Left colon (tissue), 2 donors: ENCODE results near the gene PXMP4. TPM values are rescaled to one million over a fixed set of nuclear protein-coding genes. Genes with fewer than 3 reads are reported as not detected.
A peak's percentile ranks its signal among the peaks of the same experiment; 100 is the strongest.

Experiments used
- ATAC-seq: fragments of 200-7000 bp; cut with Tn5 transposase; one replicate; pipeline ENCODE4 v1.9.1; 2020; ENCODE audit warnings: mild to moderate bottlenecking, moderate library complexity
- DNase-seq, 2 donors: peaks; one replicate each; pipeline ENCODE4 v3.0.0-alpha.2; 2020
- intact Hi-C, 2 donors: fragments of 100-400 bp; cut with DNase I in 1 of 2; cut with micrococcal nuclease in 1 of 2; formaldehyde crosslinking; loops; one replicate each; pipeline versions ENCODE4 v1.11.2 to v1.14.0; 2022; cut with DNase I, micrococcal nuclease
- total RNA-seq, 2 donors: library from RNA; stranded (reverse); fragmentation: NEBNext Ultra II Directional; extraction: Animal tissue kit (Norgen Biotek cat#: 25700); gene quantifications; one replicate each; pipeline ENCODE4 v1.2.1, GENCODE V29; 2021
- donor health status: DM: no; HTN: no; CAD: no.
- donor health status: DM: yes; HTN: yes; CAD: no.

The PXMP4 gene
- total RNA-seq, 2 donors from 2014 or later: 13.4 to 22.2 TPM

DNA sequence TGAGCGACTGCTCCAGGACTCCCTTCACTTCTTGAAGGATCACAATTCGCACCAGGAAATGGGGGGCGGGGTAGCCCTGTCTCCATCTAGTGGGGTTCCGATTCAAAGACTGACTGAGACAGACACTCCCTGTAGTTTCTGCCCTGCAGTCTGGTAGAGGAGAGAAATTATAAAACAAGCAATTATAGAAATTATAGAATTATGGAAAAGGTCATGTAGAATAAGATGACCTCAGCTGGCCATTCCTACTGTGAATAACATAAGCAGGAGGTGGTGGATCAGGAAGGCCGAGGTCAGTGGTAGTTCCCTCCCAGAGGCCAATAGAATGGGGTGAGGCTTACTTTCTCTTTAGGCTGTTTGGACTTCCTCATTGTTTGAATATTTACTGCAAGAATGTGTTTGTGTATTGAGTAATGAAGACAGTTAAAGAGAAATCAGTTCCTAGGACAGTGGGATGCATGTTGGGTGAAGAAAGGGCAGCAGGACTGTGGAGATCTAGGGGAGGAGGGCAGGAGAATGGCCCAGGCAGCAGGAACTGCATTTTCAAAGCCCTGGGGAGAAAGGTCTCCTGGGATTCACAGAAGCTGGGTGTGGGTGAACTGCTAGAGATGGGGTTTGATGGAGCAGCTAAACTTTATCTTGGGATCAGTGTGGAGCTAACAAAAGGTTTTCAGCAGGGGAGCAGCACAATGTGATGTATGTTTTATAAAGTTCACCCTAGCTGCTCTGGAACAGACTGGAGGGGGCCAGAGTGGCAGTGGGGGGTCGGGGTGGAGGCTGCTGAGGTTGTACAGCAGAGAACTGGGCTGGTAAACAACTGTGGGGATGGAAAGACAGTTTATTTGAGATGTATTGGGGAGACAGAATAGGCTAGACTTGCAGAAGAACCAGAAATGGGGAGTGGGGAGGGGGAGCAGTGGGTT is 13.8 kb upstream of the PXMP4 start:
- ATAC-seq (peak; percentile 73), DNase-seq (peak; percentile 68 to 81)
- intact Hi-C loops: no loop called here

DNA sequence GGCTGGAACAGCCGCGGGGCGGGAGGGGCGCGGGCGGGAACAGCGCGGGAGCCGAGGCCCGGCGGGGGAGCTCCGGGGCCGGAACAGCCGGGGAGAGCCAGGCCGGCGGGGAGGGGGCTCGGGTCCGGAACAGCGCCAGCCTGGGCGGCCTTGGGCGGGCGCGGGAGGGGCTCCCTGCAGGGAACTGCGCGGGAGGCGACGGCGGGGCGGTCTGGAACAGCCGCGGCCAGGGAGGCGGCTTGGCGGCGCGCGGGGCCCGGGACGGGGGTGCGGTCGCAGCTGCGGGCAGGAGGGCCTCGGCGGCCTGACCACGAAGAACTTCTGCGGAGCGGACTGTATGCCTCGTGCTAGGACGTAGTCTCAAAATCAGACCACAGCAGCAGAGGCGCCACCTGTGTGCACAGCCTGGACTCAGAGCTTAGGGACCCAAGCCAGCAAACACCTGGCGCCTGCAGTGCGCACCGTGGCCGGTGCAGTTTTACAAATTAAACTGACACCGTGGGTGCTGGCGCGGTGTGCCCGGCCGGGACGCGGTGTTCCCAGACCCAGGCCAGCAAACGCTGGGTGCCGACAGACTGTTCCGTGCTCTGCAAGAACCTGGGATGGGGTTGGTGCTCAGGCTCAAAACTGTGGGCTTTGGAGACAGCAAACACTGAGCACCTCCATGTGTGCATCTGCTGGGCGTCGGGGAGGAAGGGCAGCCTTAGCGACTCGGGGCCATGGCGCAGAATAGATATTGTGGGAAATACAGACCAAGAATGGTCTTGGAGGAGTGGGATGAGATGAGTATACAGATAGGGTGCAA is 12.3 kb upstream of the PXMP4 start:
- DNase-seq (peak; percentile 87 to 91), ATAC-seq (peak; percentile 67)
- intact Hi-C loops: no loop called here

DNA sequence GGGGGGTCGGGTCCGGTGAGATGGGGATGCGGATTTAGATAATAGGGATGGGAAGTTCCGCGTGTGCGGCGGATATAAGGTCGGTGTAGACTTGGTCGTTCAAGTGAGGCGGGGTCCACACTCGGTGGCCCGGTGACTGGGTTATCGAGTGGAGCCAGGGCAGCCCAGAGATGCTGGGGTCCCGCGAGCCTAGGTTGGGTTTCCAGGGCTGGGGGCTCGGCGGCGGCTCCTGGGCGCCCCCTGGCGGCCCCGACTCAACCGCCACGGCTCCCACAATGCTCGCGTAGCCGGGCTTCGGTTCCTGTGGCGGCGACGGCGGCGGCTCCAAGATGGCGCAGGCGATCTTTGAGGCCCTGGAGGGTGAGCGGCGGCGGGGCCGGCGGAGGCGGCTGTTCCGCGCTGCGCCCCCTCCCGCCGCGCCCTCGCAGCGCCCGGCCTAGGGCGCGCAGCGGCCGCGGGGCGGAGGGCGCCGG is 11.6 kb upstream of the PXMP4 start, which contains the start of gene ZNF341:
TSS of gene ZNF341 (plus strand) at position 304 of the 473 bp plus-strand sequence. CDS start at position 330, 26 bp downstream.
- ATAC-seq (peak; percentile 59), DNase-seq (peak; percentile 89 to 91)
- intact Hi-C loops: no loop called here

DNA sequence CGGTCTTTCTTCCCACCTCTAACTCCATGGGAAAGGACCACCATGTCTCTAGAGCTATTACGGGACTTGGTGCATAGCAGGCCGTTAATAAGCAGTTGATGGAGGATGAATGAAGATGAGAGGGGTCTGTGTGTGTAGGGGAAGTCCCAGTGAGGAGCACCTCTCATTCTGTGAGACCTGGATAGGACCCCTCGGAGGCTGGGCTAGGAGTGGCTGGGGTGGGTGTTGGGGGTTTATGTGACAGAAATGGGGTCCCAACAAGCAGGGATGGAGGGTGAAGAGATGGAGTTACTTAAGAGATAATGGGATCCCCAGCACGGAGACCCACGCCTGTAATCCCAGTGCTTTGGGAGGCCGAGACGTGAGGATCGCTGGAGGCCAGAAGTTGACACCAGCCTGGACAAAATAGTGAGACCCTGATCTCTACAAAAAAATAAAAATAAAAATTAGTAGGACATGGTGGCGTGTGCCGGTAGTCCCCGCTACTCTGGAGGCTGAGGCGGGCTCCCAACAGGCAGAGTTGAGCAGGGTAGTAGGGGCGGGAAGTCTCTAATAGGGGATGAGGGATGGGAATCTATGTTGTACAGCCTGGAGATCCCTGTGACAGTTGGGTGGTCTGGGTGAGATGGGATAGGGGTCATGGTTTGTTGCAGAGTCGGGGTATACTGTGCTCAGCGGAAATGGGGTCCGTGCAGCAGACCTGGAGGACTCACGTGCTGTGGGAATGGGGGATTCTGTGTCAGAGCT is 11.0 kb upstream of the PXMP4 start:
- ATAC-seq: no peak
- intact Hi-C loops: no loop called here
- no peak for DNase-seq

DNA sequence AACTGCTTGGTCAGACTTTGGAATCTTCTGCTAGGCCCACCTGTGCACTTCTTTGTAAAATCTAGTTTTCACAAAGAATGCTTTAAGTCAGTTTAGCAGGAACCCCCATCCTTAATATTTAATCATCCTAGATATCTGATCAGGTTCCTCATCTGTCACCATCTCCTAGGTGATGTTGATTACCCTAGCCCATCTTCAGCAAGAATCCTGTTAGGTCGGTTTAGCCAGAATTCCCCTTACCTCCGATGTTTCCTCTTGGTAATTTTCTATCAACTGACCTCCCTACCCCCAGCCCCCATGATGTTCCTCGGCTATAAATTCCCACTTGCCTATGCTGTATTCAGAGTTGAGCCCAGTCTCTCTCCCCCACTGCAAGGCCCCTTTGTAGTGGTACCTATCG is 9.0 kb upstream of the PXMP4 start:
- ATAC-seq (no peak), DNase-seq (no peak)
- intact Hi-C loops: no loop called here

DNA sequence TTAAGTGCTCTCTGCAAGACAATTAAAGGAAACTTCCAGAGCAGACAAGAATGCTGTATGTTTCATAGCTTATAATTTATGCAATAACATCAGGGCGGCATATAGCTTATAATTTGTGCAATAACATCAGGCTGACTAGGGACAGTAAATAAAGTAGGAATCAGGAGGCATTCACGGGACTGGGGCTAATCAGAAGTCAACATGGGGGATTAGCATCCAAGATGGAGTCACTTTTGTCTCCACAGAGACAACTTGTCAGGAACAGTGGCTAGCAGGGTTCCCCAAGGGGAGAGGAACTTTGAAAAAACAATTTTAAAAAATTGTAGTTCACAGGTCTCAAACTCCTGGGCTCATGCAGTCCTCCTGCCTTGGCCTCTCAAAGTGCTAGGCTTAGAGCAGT is 8.4 kb upstream of the PXMP4 start:
- ATAC-seq: no peak
- no peak for DNase-seq
- intact Hi-C loops: no loop called here

DNA sequence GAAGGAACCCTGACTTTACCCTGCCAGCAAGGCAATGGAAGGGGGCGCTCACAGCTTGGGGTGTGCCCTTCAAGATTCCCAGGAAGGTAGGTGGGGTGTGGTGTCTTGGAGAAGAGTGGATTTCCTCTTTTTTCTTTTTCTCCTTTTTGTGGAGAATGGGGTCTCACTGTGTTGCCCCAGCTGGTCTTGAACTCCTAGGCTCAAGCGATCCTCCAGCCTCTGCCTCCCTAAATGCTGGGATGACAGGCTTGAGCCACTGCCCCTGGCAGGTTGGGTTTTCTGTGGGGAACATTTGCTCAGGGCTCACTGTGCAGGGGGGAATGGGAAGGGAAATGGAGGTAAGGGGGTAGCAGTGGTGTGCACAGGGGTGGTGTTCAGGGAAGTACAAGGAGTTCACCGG is 7.7 kb upstream of the PXMP4 start:
- no peak for DNase-seq
- no peak for ATAC-seq
- intact Hi-C loops: no loop called here

DNA sequence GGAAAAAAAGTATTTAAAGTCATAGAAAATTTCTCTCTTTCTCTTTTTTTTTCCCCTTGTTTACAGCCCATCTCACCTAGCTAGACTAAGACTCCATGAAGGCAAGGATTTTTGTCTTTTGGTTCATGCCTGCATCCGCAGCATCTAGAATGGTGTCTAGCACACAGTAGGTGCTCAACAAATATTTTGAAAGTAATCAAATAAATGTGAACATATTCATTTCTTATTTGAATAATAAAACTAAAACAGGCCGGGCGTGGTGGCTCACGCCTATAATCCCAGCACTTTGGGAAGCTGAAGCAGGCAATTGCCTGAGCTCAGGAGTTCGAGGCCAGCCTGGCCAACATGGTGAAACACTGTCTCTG is 7.0 kb upstream of the PXMP4 start:
- DNase-seq (no peak), ATAC-seq (no peak)
- intact Hi-C loops: no loop called here

DNA sequence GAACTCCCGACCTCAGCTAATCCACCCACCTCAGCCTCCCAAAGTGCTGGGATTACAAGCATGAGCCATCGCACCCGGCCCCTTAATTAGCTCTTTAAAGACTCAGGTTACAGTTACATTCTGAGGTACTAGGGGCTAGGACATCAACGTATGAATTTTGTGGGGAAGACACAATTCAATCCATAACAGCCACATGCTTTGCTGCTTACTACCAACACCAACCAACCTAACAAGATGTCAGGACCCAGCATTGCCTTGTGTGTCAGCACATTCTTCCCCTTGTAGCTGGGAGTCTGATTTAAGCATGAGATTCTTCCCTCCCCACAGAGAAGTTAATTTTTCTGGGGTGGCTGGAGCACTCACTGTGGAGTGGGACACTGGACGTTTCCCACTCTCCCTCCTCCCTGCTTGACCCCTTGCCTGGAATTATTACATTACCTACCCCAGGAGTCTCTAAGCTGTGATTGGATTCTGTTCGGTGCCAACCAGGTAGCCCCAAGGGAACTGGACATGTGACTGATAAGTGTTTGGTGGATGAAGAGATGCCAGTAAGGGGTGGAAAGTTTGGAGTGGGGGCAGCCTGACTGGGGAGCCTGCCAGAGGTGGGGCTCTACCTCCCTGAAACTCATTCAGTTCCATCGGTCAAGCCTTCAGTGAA is 5.6 kb upstream of the PXMP4 start:
- no peak for ATAC-seq
- intact Hi-C loops: no loop called here
- no peak for DNase-seq

DNA sequence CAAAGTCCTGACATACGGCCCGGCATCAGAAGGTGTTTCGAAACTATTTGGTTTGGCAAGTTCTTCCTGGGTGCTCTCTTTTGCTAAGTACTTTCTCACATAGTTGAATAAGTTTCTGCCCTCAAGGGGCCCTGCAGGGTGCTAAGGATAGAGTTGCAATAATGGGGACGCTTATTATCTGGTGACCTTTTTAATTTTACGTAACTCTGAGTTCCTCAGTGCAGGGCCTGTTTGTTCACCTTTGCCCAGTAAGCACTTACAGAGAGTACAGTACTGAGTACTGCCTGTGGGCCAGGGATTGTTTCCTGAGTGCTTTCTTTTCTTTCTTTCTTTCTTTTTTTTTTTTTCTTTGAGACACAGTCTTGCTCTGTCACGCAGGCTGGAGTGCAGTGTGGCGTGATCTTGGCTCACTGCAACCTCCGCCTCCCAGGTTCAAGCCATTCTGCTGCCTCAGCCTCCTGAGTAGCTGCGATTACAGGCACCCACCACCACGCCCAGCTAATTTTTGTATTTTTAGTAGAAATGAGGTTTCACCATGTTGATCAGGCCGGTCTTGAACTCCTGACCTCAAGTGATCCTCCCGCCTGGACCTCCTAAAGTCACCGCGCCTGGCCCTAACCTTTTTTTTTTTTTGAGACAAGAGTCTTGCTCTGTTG is 4.5 kb upstream of the PXMP4 start:
- intact Hi-C loops: no loop called here
- ATAC-seq: no peak

DNA sequence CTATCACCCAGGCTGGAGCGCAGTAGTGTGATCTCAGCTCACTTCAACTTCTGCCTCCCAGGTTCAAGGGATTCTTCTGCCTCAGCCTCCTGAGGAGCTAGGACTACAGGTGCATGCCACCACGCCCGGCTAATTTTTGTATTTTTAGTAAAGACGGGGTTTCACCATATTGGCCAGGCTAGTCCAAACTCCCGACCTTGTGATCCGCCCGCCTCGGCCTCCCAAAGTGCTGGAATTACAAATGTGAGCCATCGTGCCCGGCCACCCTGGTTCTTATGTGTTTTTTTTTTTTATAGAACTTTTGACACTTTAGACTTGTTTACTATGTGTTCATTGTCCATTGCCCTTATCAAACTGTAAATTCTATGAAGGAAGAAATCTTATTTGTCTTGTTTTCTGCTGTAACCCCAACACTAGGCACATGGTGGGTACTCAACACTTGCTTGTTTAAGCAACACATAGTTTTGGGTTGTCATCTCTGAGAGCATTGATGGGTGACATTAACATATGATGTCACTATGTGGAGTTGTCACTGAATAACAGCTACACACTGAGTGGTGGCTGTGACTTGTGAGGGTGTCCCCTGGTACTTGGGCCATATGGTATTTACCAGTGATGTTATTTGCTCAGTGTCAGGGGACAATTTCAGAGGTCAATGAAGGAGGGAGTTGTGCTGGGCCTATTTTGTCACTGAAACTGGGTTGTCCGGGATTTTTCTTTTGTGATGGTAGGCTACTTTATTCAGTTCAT is 1.5 kb upstream of the PXMP4 start:
- intact Hi-C loops: no loop called here
- ATAC-seq (no peak), DNase-seq (no peak)

More for the DNA sequence above, 4.5 kb upstream of the PXMP4 start:
- no peak for DNase-seq

DNA sequence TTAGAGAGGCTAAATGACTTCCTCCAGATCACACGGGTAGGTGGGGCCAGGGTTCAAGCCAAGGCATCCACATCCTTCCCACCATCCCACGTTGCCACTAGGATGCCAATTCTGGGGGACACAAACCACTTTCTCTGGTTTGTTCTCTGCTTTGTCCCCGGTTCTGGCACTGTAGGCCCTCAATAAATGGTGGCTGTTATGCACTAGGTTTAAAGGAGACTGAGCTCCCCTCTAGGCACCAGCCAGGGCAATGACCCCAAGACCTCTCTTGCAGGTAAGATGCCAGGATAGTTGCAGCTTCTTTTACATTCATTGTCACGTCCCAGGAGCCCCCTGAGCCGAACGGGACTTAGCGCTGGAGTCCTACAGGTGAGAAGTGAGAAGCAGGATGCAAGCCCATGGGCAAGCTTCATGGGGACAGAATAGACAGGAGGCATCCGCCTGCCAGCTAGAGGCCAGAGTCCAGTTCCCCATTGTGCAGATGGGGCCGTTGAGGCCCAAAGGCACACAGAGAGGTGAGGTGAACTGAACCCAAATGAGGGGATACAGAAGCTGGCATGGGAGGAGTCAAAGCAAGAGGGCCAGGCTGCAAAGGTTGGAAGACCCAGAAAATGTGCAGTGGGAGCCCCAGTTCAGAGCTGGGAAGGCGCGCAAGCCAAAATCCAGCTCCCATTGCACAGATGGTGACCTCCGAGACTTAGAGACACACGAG is 677 bp downstream of the PXMP4 start:
- intact Hi-C loops: no loop called here
- peak; percentile 24 for ATAC-seq
- DNase-seq: peak; percentile 23 to 33

DNA sequence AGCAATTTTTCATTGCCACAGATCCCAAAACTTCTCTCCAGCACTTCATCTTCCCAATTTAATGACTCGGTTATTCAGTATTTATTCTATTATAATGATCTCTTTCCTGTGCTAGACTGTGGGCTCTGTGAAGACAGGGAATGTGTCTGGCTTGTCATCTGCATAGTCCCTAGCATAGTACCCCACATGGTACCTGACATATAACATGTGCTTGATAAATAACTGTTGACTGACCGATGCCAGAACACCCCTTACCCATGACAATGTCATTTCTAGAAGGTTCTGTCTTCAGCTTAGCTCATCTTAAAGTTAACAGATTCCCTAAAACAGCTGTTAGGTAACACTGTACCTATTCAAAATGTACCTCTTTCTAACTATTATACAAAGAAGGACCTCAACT is 3.6 kb downstream of the PXMP4 start:
- no peak for ATAC-seq
- DNase-seq: no peak
- intact Hi-C loops: no loop called here

DNA sequence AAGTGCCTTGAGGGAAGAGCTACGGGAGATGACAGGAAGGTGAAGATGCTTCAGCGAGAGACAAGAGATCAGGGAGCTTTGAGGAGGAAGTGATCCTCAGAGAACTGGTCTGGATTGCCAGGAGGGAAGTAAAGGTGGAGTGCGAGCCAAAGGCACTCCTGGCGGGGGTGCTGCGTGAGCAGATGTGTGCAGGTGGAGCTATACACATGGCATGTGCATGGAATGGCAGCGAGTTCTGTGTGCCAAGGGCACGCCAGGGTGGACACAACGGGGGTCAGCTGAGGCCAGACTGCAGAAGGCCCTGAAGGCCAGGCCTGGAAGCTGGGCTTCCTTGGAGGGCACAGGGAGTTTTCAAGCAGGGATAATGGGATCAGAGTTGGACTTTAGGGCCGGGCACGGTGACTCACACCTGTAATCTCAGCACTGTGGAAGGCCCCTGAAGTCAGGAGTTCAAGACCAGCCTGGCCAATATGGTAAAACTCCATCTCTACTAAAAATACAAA is 6.2 kb downstream of the PXMP4 start:
- ATAC-seq (no peak), DNase-seq (no peak)
- intact Hi-C loops: no loop called here

DNA sequence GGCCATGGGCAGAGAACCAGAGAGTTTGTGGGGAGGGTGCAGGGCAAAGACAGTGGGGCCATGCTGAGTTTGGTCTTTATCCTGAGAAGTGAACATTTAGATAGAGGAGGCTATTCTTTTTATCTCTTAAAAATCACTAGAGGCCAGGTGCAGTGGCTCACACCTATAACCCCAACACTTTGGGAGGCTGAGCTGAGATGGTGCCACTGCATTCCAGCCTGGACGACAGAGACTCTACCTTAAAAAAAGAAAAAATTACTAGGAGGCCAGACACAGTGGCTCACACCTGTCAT is 8.7 kb downstream of the PXMP4 start:
- DNase-seq: no peak
- no peak for ATAC-seq
- intact Hi-C loops: no loop called here

DNA sequence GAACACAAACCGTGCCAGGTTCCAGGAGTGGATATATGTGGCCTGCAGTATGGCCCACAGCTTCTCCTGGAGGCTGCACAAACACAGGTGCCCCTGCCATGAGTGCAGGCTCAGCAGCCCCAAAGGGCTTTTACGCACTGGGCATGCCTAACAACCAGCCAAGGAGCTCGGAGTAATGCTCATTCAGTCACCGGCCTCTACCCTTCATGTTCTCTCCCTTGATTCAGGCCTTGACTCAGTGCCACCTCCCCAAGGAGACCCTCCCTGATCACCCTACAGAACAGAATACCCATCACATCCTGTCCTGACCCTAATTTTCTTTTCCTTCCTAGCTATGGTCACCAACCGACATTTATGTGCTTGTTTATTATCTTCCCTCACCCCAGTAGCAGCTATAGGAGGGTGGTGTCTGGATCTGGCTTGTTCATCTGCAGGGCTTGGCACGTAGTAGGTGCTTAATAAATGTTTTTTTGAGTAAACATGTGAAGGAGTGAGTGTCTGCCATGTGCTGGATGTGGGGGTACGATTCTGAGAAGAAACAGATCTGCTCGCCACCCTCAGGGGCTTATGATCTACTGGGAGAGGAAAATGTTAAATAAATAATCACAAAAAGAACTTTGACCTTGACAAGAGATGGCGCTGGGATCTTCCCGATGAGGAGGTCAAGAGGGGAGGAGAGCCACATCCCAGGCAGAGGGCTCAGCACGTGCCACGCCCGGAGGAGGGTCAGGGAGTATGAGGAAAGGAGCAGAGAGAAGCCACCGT is 9.2 kb downstream of the PXMP4 start:
- DNase-seq (no peak), ATAC-seq (peak; percentile 52)
- intact Hi-C loops: no loop called here
